K562 (cell line): Measurements from ENCODE around the gene MTHFS. TPM values are rescaled to one million over a fixed set of nuclear protein-coding genes. Genes with fewer than 3 reads are reported as not detected.

Experiments used
- ATAC-seq: fragments of 200-7000 bp; cut with Tn5 transposase; 3 replicates; pipeline ENCODE4 v1.9.1; 2020; ENCODE audit warnings: moderate library complexity
- BruUV-seq: library from RNA; stranded (reverse); fragments of 400-500 nt; replicated peaks from 2 replicates; lab custom pipeline; 2021; lab: Mats Ljungman, UMichigan
- CTCF ChIA-PET: fragments of 300-600 bp; formaldehyde crosslinking; extraction: SDS; loops from one replicate; lab custom pipeline; 2021; ENCODE audit warnings: low intra/inter-chr PET ratio; lab: Yijun Ruan, JAX
- POLR2A ChIA-PET: fragments of 300-600, 350-650 bp; sonication (Branson Sonifier 250); formaldehyde crosslinking; extraction: SDS; loops from one replicate; lab custom pipeline; 2021; ENCODE audit warnings: antibody characterized with exemption, inconsistent platforms; lab: Yijun Ruan, JAX
- DNase-seq, 4 experiments: peaks; one replicate each; pipeline versions ENCODE4 v3.0.0 to v3.0.0-alpha.2; 2011 to 2018; ENCODE audit warnings: low spot score in 3 of 4, mixed read lengths in 3 of 4; ENCODE audit errors: extremely low read depth in 1 of 4
- FAIRE-seq: peaks from 2 replicates; lab custom pipeline; 2011; peaks lifted over from hg19 to GRCh38; lab: Jason Lieb, UNC
- H2AFZ ChIP-seq: 2 replicates; pipeline ENCODE4 v1.6.0; 2011; ENCODE audit warnings: low read depth, low read length, control low read depth, inconsistent platforms
- H3K27ac ChIP-seq: fragments of 200-600 bp; 3 replicates; pipeline ENCODE4 v1.8.0; 2011; ENCODE audit warnings: low read depth, mild to moderate bottlenecking, control low read depth, inconsistent platforms, low read length, moderate library complexity, mixed read lengths; ENCODE audit errors: extremely low read depth
- H3K27me3 ChIP-seq, 2 experiments: fragments of 300-600 bp in 1 of 2; 2 replicates in 1 of 2; 3 replicates in 1 of 2; pipeline versions ENCODE4 v1.6.0 to v1.8.0; 2011; ENCODE audit warnings: inconsistent platforms in 2 of 2, low read length in 2 of 2, mild to moderate bottlenecking in 1 of 2, mixed read lengths in 1 of 2, moderate library complexity in 1 of 2; ENCODE audit not compliant: control insufficient read depth in 2 of 2, insufficient read depth in 2 of 2
- H3K36me3 ChIP-seq: fragments of 300-600 bp; 3 replicates; pipeline ENCODE4 v1.8.0; 2011; ENCODE audit warnings: mild to moderate bottlenecking, low read length, inconsistent platforms; ENCODE audit not compliant: control insufficient read depth, insufficient read depth
- H3K4me1 ChIP-seq, 2 experiments: fragments of 200-600 bp in 1 of 2; replicated peaks in 1 of 2; 2 replicates in 1 of 2; 3 replicates in 1 of 2; pipeline versions ENCODE4 v1.5.1 to v1.8.0; 2011; ENCODE audit warnings: inconsistent platforms in 2 of 2, low read length in 2 of 2, mild to moderate bottlenecking in 1 of 2, mixed read lengths in 1 of 2, moderate library complexity in 1 of 2; ENCODE audit not compliant: control insufficient read depth in 2 of 2, insufficient read depth in 2 of 2
- H3K4me2 ChIP-seq: 2 replicates; pipeline ENCODE4 v1.6.1; 2011; ENCODE audit warnings: low read length, control low read depth, inconsistent platforms, mixed read lengths; ENCODE audit not compliant: insufficient read depth
- H3K4me3 ChIP-seq: fragments of 200-600 bp; sonication (generic), shearing (Covaris generic); 2 replicates; pipeline ENCODE4 v1.5.1; 2016; ENCODE audit warnings: control low read depth, inconsistent platforms
- H3K79me2 ChIP-seq: fragments of 200-600 bp; 3 replicates; pipeline ENCODE4 v1.8.0; 2011; ENCODE audit warnings: low read length, inconsistent platforms; ENCODE audit not compliant: control insufficient read depth, insufficient read depth
- H3K9ac ChIP-seq, 2 experiments: 2 replicates each; pipeline versions ENCODE4 v1.6.0 to v1.6.1; 2011; ENCODE audit warnings: low read depth in 2 of 2, low read length in 2 of 2, control low read depth in 1 of 2, inconsistent platforms in 1 of 2, mild to moderate bottlenecking in 1 of 2, mixed read lengths in 1 of 2; ENCODE audit not compliant: insufficient read depth in 1 of 2
- H3K9me1 ChIP-seq: one replicate; pipeline ENCODE4 v1.6.0; 2011; ENCODE audit warnings: inconsistent platforms, mild to moderate bottlenecking, low read length, moderate library complexity; ENCODE audit not compliant: control insufficient read depth, insufficient read depth
- H3K9me3 ChIP-seq: replicated peaks from 2 replicates; pipeline ENCODE4 v1.5.1; 2011; ENCODE audit warnings: low read depth, low read length, inconsistent platforms; ENCODE audit not compliant: control insufficient read depth, insufficient read depth
- H4K20me1 ChIP-seq: replicated peaks from 2 replicates; pipeline ENCODE4 v1.6.1; 2011; ENCODE audit warnings: low read length, inconsistent platforms, mixed read lengths; ENCODE audit not compliant: control insufficient read depth, insufficient read depth
- CREB1 ChIP-seq, 2 experiments: sonication (generic) in 1 of 2; formaldehyde crosslinking in 1 of 2; IDR thresholded peaks; 2 replicates each; pipeline versions ENCODE4 v1.6.1 to v1.8.0; 2012 to 2022; ENCODE audit warnings: inconsistent platforms in 1 of 2, mild to moderate bottlenecking in 1 of 2, missing genetic modification reagents in 1 of 2, moderate library complexity in 1 of 2
- EP300 ChIP-seq: IDR thresholded peaks from 2 replicates; pipeline ENCODE4 v1.6.1; 2012; ENCODE audit warnings: low read length, improper control_type of control experiment
- LCOR ChIP-seq: sonication (generic); formaldehyde crosslinking; IDR thresholded peaks from 2 replicates; pipeline ENCODE4 v1.8.0; 2022; ENCODE audit warnings: mild to moderate bottlenecking, missing genetic modification reagents
- PREB ChIP-seq: sonication (generic); formaldehyde crosslinking; IDR thresholded peaks from 2 replicates; pipeline ENCODE4 v1.8.1; 2023; ENCODE audit warnings: mild to moderate bottlenecking, missing genetic modification reagents
- RAD21 ChIP-seq, 2 experiments: fragments of 250-450 bp in 1 of 2; fragments of 450-650 bp in 1 of 2; sonication (Bioruptor Pico) in 1 of 2; formaldehyde crosslinking in 1 of 2; IDR thresholded peaks in 1 of 2; conservative IDR thresholded peaks in 1 of 2; 2 replicates each; pipeline versions ENCODE4 v1.4.0 to v1.8.0; 2020 to 2022; ENCODE audit warnings: mild to moderate bottlenecking in 2 of 2, moderate library complexity in 1 of 2
- RB1 ChIP-seq: fragments of 450-650 bp; IDR thresholded peaks from 2 replicates; pipeline ENCODE4 v1.6.1; 2017; ENCODE audit warnings: low read depth, mild to moderate bottlenecking
- TAF15 ChIP-seq: fragments of 200-400 bp; formaldehyde crosslinking; IDR thresholded peaks from 2 replicates; pipeline ENCODE4 v1.6.1; 2017; ENCODE audit warnings: mild to moderate bottlenecking, low read depth, low read length, moderate library complexity
- TEAD4 ChIP-seq, 2 experiments: sonication (generic) in 1 of 2; formaldehyde crosslinking in 1 of 2; IDR thresholded peaks; 2 replicates each; pipeline versions ENCODE4 v1.6.1 to v1.8.0; 2012 to 2022; ENCODE audit warnings: borderline replicate concordance in 1 of 2, inconsistent platforms in 1 of 2, low read length in 1 of 2, mild to moderate bottlenecking in 1 of 2, missing genetic modification reagents in 1 of 2
- XRCC3 ChIP-seq: fragments of 450-650 bp; IDR thresholded peaks from 2 replicates; pipeline ENCODE4 v1.6.1; 2017; ENCODE audit warnings: mild to moderate bottlenecking, moderate library complexity
- WGBS: fragments of 100-300 bp; shearing (Covaris generic); methylation state at CpG from one replicate; pipeline ENCODE4 v1.1.6; 2016; ENCODE audit warnings: low coverage, mixed read lengths; ENCODE audit not compliant: insufficient coverage; ENCODE audit errors: missing lambda C conversion rate; 5-methylcytosine and 5-hydroxymethylcytosine counted together
- in situ Hi-C: fragments of 300-500 bp; cut with MboI; formaldehyde crosslinking; loops from 4 replicates; pipeline ENCODE4 v1.15.0; 2018; ENCODE audit warnings: inconsistent platforms, mixed read lengths
- intact Hi-C: fragments of 100-400 bp; cut with micrococcal nuclease; formaldehyde crosslinking; loops from 2 replicates; pipeline ENCODE4 v1.14.2; 2022
- polyA plus RNA-seq, 8 experiments: library from polyadenylated mRNA; depleted of rRNA in 4 of 8; stranded (reverse) in 5 of 8; unstranded in 3 of 8; fragments of >200 nt; fragmentation: Nextera tagmentation in 2 of 8; fragmentation: Illumina TruSeq in 1 of 8; extraction: Ambion mirVana in 2 of 8; extraction: Trizol in 1 of 8; gene quantifications; 2 replicates each; pipeline versions ENCODE4 v1.2.1 to v1.2.3, GENCODE V29; 2011 to 2014; ENCODE audit warnings: inconsistent platforms in 1 of 8, missing spikeins in 1 of 8
- total RNA-seq, 7 experiments: library from RNA; depleted of rRNA in 6 of 7; stranded (reverse); fragments of >200 nt in 6 of 7; fragmentation: Illumina TruSeq in 2 of 7; extraction: Trizol in 2 of 7; gene quantifications; 2 replicates each; pipeline versions ENCODE4 v1.2.1 to v1.2.3, GENCODE V29; 2011 to 2021; ENCODE audit warnings: low replicate concordance in 1 of 7
- TF ChIP-seq, protein P1 (sequence below), 3 experiments: IDR thresholded peaks in 2 of 3; conservative IDR thresholded peaks in 1 of 3; 2 replicates each; pipeline ENCODE4 v1.5.1; 2011 to 2012; ENCODE audit warnings: low read length in 3 of 3, mild to moderate bottlenecking in 3 of 3, control low read depth in 2 of 3, improper control_type of control experiment in 1 of 3, inconsistent platforms in 1 of 3, low read depth in 1 of 3, mixed read lengths in 1 of 3, moderate library complexity in 1 of 3; ENCODE audit not compliant: insufficient read depth in 2 of 3

MTHFS gene
- total and polyA plus RNA-seq, 9 of the 15 experiments (the other 6 are each of a cell fraction or from before 2014, with no cell fraction given): 17.8 to 79.3 (median 41.7) TPM

DNA sequence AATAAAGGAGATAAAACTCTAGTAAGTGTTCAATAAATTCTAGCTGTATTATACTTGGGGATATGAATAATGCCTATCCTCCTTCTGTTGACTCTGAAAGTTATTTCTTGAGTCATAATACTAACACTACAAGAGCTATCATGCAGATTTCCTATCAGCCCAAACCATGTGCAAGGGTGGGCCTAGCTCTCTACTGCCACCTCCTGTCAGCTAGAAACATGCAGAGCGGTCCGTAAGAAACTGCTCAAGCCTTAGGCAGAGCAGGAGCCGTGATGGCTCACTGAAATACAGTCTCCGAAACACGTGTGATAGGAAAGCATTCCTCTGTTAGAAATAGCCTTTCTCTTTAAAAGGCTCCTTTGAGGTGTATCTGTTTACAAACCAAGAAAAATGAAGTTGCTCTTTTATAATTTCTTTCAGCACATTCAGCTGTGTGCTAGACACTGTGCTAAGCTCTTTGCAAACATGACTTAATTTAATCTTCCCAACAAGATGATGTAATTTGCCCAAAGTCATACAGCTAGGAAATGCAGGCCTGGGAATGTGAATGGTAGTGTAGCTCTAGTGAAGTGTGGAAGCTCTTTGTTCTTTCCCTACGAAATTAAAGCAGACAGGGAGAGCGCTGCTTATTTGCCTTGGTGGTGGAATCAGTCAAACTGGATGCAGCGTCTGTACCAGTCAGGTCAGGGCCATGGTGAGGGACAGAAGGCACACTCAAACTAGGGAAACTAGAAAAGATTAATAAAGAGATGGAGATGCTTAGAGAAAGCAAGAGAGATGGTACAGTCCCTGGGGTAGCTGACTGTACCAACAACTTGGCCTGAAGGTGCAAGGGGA is 43.1 kb downstream of the MTHFS start:
- 30% methylated on average over 8 of the region's 8 CpGs for WGBS
- POLR2A ChIA-PET: interaction anchor here (0.6 to 2.6 kb wide), 7 partner anchors 10 to 333 kb away, joined by 3 to 7 read pairs (median 4); no protein-coding TSS in a partner anchor
- Histone ChIP-seq H3K4me1 (peaks cover 0 to 4% of the 10 kb centered on the region in 2 experiments; a peak in 1 of 5 replicates), H3K9me1 (no peaks in the 10 kb centered on the region), H3K4me2 (peak overlapping the region; percentile 27; the same call in 1 of the 2 replicates), H3K79me2 (0 out of 3 replicates have a peak, but pooled peaks cover 7% of the 10 kb centered on the region), H3K9ac (no peak overlapping the region), H2AFZ (peak overlapping the region; percentile 13; the same call in 1 of the 2 replicates), H3K27ac (no peak overlapping the region; the same call in 2 of the 3 replicates), H4K20me1 (no peaks in the 10 kb centered on the region; the same call in 1 of the 2 replicates), H3K36me3 (peaks cover 44% of the 10 kb centered on the region), H3K27me3 (no peaks in the 10 kb centered on the region), H3K9me3 (no peaks in the 10 kb centered on the region), H3K4me3 (no peak overlapping the region)
- peak; percentile 97 for FAIRE-seq
- CTCF ChIA-PET: interaction anchor here (0.5 to 1.1 kb wide), 4 partner anchors 348 to 514 kb away, joined by 3 to 5 read pairs (median 3); no protein-coding TSS in a partner anchor
- in situ Hi-C loops: no loop called here
- peak; percentile 76 to 88 (median 83) for DNase-seq
- no TSS peak for BruUV-seq
- ATAC-seq: peak; percentile 99
- intact Hi-C loops: loop anchor here (2.0 to 10.0 kb wide), 4 partner anchors 86 to 471 kb away; no protein-coding TSS in a partner anchor
- TF ChIP-seq, protein P1, sequence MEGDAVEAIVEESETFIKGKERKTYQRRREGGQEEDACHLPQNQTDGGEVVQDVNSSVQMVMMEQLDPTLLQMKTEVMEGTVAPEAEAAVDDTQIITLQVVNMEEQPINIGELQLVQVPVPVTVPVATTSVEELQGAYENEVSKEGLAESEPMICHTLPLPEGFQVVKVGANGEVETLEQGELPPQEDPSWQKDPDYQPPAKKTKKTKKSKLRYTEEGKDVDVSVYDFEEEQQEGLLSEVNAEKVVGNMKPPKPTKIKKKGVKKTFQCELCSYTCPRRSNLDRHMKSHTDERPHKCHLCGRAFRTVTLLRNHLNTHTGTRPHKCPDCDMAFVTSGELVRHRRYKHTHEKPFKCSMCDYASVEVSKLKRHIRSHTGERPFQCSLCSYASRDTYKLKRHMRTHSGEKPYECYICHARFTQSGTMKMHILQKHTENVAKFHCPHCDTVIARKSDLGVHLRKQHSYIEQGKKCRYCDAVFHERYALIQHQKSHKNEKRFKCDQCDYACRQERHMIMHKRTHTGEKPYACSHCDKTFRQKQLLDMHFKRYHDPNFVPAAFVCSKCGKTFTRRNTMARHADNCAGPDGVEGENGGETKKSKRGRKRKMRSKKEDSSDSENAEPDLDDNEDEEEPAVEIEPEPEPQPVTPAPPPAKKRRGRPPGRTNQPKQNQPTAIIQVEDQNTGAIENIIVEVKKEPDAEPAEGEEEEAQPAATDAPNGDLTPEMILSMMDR (IDR thresholded peaks at IDR 0.05 in 2 of 3, conservative IDR thresholded peaks at IDR 0.05 in 1 of 3; ENCODE audit: insufficient read depth in 2 of 3, low read depth in 1 of 3, low read length in 3 of 3): peak; percentile 84 to 96 (median 95)
- TF ChIP-seq CREB1 (IDR thresholded peaks at IDR 0.05) (no peak), CREB1 (CRISPR knock-in tag; IDR thresholded peaks at IDR 0.05) (0 out of 2 replicates have a peak, but pooled peaks have one; percentile 39), TAF15 (no peak), TEAD4 (IDR thresholded peaks at IDR 0.05; ENCODE audit: low read length) (peak; percentile 65), TEAD4 (CRISPR knock-in tag; IDR thresholded peaks at IDR 0.05; ENCODE audit: borderline replicate concordance) (no peak), PREB (CRISPR knock-in tag) (no peak), RB1 (peak; percentile 47; the same call in 1 of the 2 replicates), XRCC3 (no peak), LCOR (CRISPR knock-in tag) (peak; percentile 84; the same call in 1 of the 2 replicates), EP300 (0 out of 2 replicates have a peak, but pooled peaks have one; percentile 48), RAD21 (CRISPR knock-in tag; conservative IDR thresholded peaks at IDR 0.05 in 1 of 2, IDR thresholded peaks at IDR 0.05 in 1 of 2) (peak; percentile 68 to 76)
